Measurements from ENCODE around the gene CPSF3.

The CPSF3 gene

DNA sequence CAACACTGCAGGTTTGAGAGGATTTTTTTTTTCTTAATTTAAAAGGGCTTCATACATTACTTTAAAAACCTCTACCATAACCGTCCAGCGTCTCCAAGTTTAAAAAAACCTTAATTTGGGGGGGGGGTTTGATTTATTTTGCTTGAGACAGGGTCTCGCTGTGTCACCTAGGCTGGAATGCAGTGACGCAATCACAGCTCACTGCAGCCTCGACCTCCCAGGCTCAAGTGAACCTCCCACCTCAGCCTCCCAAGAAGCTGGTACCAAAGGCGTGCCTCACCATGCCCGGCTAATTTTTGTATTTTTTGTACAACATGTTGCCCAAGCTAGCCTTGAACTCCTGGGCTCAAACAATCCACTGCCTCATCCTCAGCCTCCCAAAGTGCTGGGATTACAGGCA lies 95.3 kb downstream of the CPSF3 start:
- Histone ChIP-seq H4K20me1 (ENCODE audit: control insufficient read depth, insufficient read depth, low read depth, low read length) (no peaks in the 10 kb centered on the region), H3K27me3 (ENCODE audit: control insufficient read depth, low read length) (no peaks in the 10 kb centered on the region), H3K9me2 (replicated peaks; ENCODE audit: control insufficient read depth, low read length) (no peaks in the 10 kb centered on the region), H3K36me3 (ENCODE audit: control insufficient read depth, low read length) (peaks cover 75% of the 10 kb centered on the region), H3F3A (ENCODE audit: control insufficient read depth, insufficient read depth) (no peaks in the 10 kb centered on the region), H3K79me2 (ENCODE audit: control insufficient read depth, low read length) (no peaks in the 10 kb centered on the region; the same call in 1 of the 2 replicates), H3K9me3 (ENCODE audit: control insufficient read depth, insufficient read depth, low read length) (no peaks in the 10 kb centered on the region), H3K27ac (ENCODE audit: low read depth, low read length) (no peak overlapping the region), H3K4me2 (ENCODE audit: low read length) (no peak overlapping the region), H3K4me1 (ENCODE audit: control insufficient read depth, low read length) (no peaks in the 10 kb centered on the region), H3K4me3 (ENCODE audit: low read length) (no peak overlapping the region)
- TF ChIP-seq CTCF (IDR thresholded peaks at IDR 0.05; ENCODE audit: low read depth, low read length, poor library complexity, severe bottlenecking) (no peak), EZH2phosphoT487 (IDR thresholded peaks at IDR 0.05; ENCODE audit: borderline replicate concordance, low read length) (no peak)

DNA sequence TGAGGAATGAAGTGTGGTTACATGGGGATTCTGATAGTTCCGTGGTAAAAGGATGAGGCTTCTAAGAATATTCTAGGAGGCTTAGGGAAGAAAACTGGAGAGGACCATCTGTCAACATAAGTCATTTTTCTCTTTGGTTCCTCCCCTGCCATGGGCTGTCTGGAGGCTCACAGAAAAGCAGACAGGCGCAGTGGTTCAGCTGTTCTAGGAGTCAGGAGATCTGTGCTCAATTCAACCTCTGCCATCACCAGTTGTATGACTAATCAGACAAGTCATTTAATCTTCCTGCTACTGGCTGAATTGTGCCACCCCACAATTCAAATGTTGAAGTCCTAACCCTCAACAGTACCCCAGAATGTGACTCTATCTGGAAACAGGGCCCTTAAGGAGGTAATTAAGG lies 95.8 kb downstream of the CPSF3 start:
- Histone ChIP-seq H3K9me2 (replicated peaks; ENCODE audit: control insufficient read depth, low read length) (no peaks in the 10 kb centered on the region), H3K4me1 (ENCODE audit: control insufficient read depth, low read length) (no peaks in the 10 kb centered on the region), H3F3A (ENCODE audit: control insufficient read depth, insufficient read depth) (no peaks in the 10 kb centered on the region), H3K4me3 (ENCODE audit: low read length) (no peak overlapping the region), H3K27ac (ENCODE audit: low read depth, low read length) (no peak overlapping the region), H3K36me3 (ENCODE audit: control insufficient read depth, low read length) (peaks cover 80% of the 10 kb centered on the region), H3K4me2 (ENCODE audit: low read length) (no peak overlapping the region), H3K27me3 (ENCODE audit: control insufficient read depth, low read length) (no peaks in the 10 kb centered on the region), H3K79me2 (ENCODE audit: control insufficient read depth, low read length) (no peaks in the 10 kb centered on the region; the same call in 1 of the 2 replicates), H4K20me1 (ENCODE audit: control insufficient read depth, insufficient read depth, low read depth, low read length) (no peaks in the 10 kb centered on the region), H3K9me3 (ENCODE audit: control insufficient read depth, insufficient read depth, low read length) (no peaks in the 10 kb centered on the region)
- no peak for TF ChIP-seq CTCF (IDR thresholded peaks at IDR 0.05; ENCODE audit: low read depth, low read length, poor library complexity, severe bottlenecking)
- no peak for TF ChIP-seq EZH2phosphoT487 (IDR thresholded peaks at IDR 0.05; ENCODE audit: borderline replicate concordance, low read length)
